Measurements from ENCODE around the gene LRTM1. TPM values are rescaled to one million over a fixed set of nuclear protein-coding genes. Genes with fewer than 3 reads are reported as not detected.
A peak's percentile ranks its signal among the peaks of the same experiment; 100 is the strongest.

LRTM1 gene
- total and polyA plus RNA-seq, 2 experiments from 2014 or later: not detected

DNA sequence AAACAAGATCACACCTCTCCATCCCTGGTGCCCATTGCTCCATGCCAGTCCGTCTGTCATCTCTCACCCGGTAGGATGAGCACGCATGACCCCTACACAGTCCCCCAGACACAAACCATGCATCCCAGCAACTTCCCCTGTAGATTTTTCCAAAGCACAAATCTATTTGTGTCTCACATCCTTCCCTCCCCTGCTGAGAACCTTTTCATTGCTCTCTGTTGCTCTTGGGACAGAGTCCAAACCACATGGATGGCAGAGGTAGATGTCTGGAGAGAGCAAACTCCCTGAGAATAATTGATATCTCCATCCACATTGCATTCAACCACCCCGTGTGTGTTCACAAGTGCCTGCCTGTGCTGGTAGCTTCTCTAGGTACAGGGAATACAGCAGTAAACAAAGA lies 29.9 kb upstream of the LRTM1 start:
- Histone ChIP-seq H2AFZ (no peak overlapping the region), H3K27me3 (replicated peaks; ENCODE audit: insufficient read depth) (no peaks in the 10 kb centered on the region), H3K27ac (no peak overlapping the region), H3K79me2 (ENCODE audit: insufficient read depth) (no peaks in the 10 kb centered on the region), H3K9me3 (ENCODE audit: low read depth) (no peaks in the 10 kb centered on the region), H3K9me2 (ENCODE audit: insufficient read depth) (no peaks in the 10 kb centered on the region), H3K9ac (no peak overlapping the region), H3K36me3 (ENCODE audit: low read depth) (no peaks in the 10 kb centered on the region), H4K20me1 (ENCODE audit: insufficient read depth) (no peaks in the 10 kb centered on the region), H3K4me2 (ENCODE audit: unreplicated experiment) (no peak overlapping the region), H3K4me1 (ENCODE audit: insufficient read depth) (peaks cover 45% of the 10 kb centered on the region), H3F3A (ENCODE audit: insufficient read depth) (peaks cover 47% of the 10 kb centered on the region), H3K4me3 (no peak overlapping the region)
- TF ChIP-seq EZH2 (IDR thresholded peaks at IDR 0.05; ENCODE audit: insufficient read depth, poor library complexity, severe bottlenecking): no peak
- TF ChIP-seq EZH2phosphoT487 (IDR thresholded peaks at IDR 0.05; ENCODE audit: insufficient read depth, low read depth): no peak
- DNase-seq: no peak
- in situ Hi-C loops (cut with MboI): loop anchor here (10.0 kb wide), 1 partner anchor 207 kb away; no protein-coding TSS in a partner anchor
- 79 to 88% methylated on average over 4 of the region's 4 CpGs for WGBS, 2 experiments (ENCODE audit: low coverage in 1 of 2, low lambda C conversion rate in 2 of 2, missing lambda C conversion rate in 2 of 2)

DNA sequence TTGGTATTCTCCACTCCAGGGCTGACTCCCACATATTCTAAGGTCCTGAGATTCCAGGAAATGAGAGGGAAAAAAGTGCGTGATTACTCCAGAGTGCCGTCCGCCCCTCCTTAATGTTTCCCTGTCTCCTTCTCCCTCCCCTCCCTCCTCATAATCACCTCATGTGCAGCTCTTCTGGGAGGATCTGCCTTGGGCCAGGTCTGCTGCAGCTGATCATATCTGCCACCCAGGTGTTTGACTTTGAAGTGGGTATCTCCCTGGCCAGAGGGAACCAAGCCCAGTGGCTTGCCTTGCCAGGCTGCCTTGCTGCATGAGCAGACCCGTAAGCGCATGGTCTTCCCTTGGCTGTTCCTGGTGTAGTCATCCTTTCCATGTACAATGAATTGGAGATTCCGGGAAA lies 28.1 kb upstream of the LRTM1 start:
- Histone ChIP-seq H2AFZ (no peak overlapping the region), H3K9me3 (ENCODE audit: low read depth) (no peaks in the 10 kb centered on the region), H3K79me2 (ENCODE audit: insufficient read depth) (no peaks in the 10 kb centered on the region), H3K4me3 (no peak overlapping the region), H3K4me2 (ENCODE audit: unreplicated experiment) (no peak overlapping the region), H3K27ac (no peak overlapping the region), H3F3A (ENCODE audit: insufficient read depth) (peaks cover 50% of the 10 kb centered on the region), H3K9me2 (ENCODE audit: insufficient read depth) (no peaks in the 10 kb centered on the region), H3K9ac (no peak overlapping the region), H3K4me1 (ENCODE audit: insufficient read depth) (peaks cover 45% of the 10 kb centered on the region), H3K36me3 (ENCODE audit: low read depth) (no peaks in the 10 kb centered on the region), H3K27me3 (replicated peaks; ENCODE audit: insufficient read depth) (no peaks in the 10 kb centered on the region), H4K20me1 (ENCODE audit: insufficient read depth) (no peaks in the 10 kb centered on the region)
- DNase-seq: no peak
- TF ChIP-seq EZH2phosphoT487 (IDR thresholded peaks at IDR 0.05; ENCODE audit: insufficient read depth, low read depth): no peak
- no peak for TF ChIP-seq EZH2 (IDR thresholded peaks at IDR 0.05; ENCODE audit: insufficient read depth, poor library complexity, severe bottlenecking)
- WGBS, 2 experiments (ENCODE audit: low coverage in 1 of 2, low lambda C conversion rate in 2 of 2, missing lambda C conversion rate in 2 of 2): 92% methylated on average over 4 to 6 of the region's 6 CpGs
- in situ Hi-C loops (cut with MboI): loop anchor here (10.0 kb wide), 1 partner anchor 209 kb away; no protein-coding TSS in a partner anchor

DNA sequence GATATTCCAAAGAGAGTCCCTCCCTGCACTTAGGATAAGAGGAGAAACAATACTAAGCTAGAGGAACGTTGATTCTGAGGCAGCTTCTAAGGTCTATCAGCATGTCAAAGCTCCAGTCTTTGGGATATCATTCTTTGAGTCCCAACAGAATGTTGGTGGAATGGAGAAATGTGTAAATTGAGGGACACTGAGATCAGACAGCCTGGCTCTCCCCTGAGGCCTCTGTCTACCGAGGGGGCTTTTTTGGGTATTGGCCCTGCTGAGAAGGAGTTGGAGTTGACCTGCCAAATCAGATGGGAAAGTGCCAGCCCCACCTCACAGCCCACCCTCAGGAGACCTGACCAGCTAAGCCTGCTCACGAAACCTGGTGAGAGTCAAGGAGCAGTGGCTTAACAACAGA lies 27.6 kb upstream of the LRTM1 start:
- Histone ChIP-seq H3K4me2 (ENCODE audit: unreplicated experiment) (no peak overlapping the region), H3K9ac (no peak overlapping the region), H3K27ac (no peak overlapping the region), H3K9me2 (ENCODE audit: insufficient read depth) (no peaks in the 10 kb centered on the region), H3F3A (ENCODE audit: insufficient read depth) (peaks cover 45% of the 10 kb centered on the region), H3K4me1 (ENCODE audit: insufficient read depth) (peaks cover 44% of the 10 kb centered on the region), H2AFZ (no peak overlapping the region), H3K9me3 (ENCODE audit: low read depth) (no peaks in the 10 kb centered on the region), H3K27me3 (replicated peaks; ENCODE audit: insufficient read depth) (no peaks in the 10 kb centered on the region), H4K20me1 (ENCODE audit: insufficient read depth) (no peaks in the 10 kb centered on the region), H3K4me3 (no peak overlapping the region), H3K79me2 (ENCODE audit: insufficient read depth) (no peaks in the 10 kb centered on the region), H3K36me3 (ENCODE audit: low read depth) (no peaks in the 10 kb centered on the region)
- in situ Hi-C loops (cut with MboI): loop anchor here (10.0 kb wide), 1 partner anchor 209 kb away; no protein-coding TSS in a partner anchor
- 90 to 100% methylated on average over 3 of the region's 3 CpGs for WGBS, 2 experiments (ENCODE audit: low coverage in 1 of 2, low lambda C conversion rate in 2 of 2, missing lambda C conversion rate in 2 of 2)
- DNase-seq: no peak
- TF ChIP-seq EZH2phosphoT487 (IDR thresholded peaks at IDR 0.05; ENCODE audit: insufficient read depth, low read depth) (no peak), EZH2 (IDR thresholded peaks at IDR 0.05; ENCODE audit: insufficient read depth, poor library complexity, severe bottlenecking) (no peak)

DNA sequence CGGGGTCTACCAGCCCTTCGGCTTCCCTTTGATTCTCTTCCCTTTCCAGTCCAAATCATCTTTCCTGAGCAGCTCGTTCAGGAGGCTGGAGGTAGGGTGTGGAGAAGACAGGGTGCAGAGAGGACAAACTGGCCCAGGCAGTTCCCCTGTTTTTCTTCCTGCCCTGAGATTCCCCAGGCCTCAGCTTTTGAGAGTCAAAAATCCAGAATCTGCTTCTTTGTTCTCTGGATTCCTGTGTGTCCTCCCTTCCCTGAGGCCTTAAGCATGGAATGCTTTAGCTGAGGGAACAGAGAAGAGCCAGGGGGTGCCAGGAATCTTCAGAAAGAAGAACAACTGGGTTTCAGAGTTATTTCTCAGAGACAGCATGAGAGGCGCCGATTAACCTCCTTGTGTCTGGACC lies 26.7 kb upstream of the LRTM1 start:
- peak; percentile 34 for DNase-seq
- Histone ChIP-seq H4K20me1 (ENCODE audit: insufficient read depth) (no peaks in the 10 kb centered on the region), H3F3A (ENCODE audit: insufficient read depth) (peaks cover 40% of the 10 kb centered on the region), H3K27me3 (replicated peaks; ENCODE audit: insufficient read depth) (no peaks in the 10 kb centered on the region), H3K79me2 (ENCODE audit: insufficient read depth) (no peaks in the 10 kb centered on the region), H3K9me2 (ENCODE audit: insufficient read depth) (no peaks in the 10 kb centered on the region), H3K4me3 (no peak overlapping the region), H3K9ac (peak overlapping the region; percentile 71), H3K4me1 (ENCODE audit: insufficient read depth) (peaks cover 35% of the 10 kb centered on the region), H2AFZ (peak overlapping the region; percentile 45), H3K27ac (peak overlapping the region; percentile 83), H3K36me3 (ENCODE audit: low read depth) (no peaks in the 10 kb centered on the region), H3K4me2 (ENCODE audit: unreplicated experiment) (peak overlapping the region; percentile 33), H3K9me3 (ENCODE audit: low read depth) (no peaks in the 10 kb centered on the region)
- 86 to 88% methylated on average over 5 of the region's 5 CpGs for WGBS, 2 experiments (ENCODE audit: low coverage in 1 of 2, low lambda C conversion rate in 2 of 2, missing lambda C conversion rate in 2 of 2)
- in situ Hi-C loops (cut with MboI): loop anchor here (10.0 kb wide), 1 partner anchor 210 kb away; no protein-coding TSS in a partner anchor
- TF ChIP-seq EZH2 (IDR thresholded peaks at IDR 0.05; ENCODE audit: insufficient read depth, poor library complexity, severe bottlenecking) (no peak), EZH2phosphoT487 (IDR thresholded peaks at IDR 0.05; ENCODE audit: insufficient read depth, low read depth) (no peak)
